Thymus (tissue), 11 donors: Measurements from ENCODE around the gene NHLRC2. TPM values are rescaled to one million over a fixed set of nuclear protein-coding genes. Genes with fewer than 3 reads are reported as not detected.

Source experiments
- DNase-seq, 9 donors: peaks; one replicate each; pipeline ENCODE4 v3.0.0-alpha.2; 2013; ENCODE audit warnings: low spot score in 9 of 9, low read depth in 6 of 9, missing footprints in 1 of 9
- H3K27ac ChIP-seq, 2 donors: one replicate each; pipeline ENCODE4 v1.5.1; 2013; ENCODE audit warnings: control low read depth in 1 of 2, low read depth in 1 of 2, low read length in 1 of 2, mild to moderate bottlenecking in 1 of 2, moderate library complexity in 1 of 2
- H3K27me3 ChIP-seq, 2 donors: one replicate each; pipeline ENCODE4 v1.5.1; 2013; ENCODE audit warnings: low read length in 1 of 2; ENCODE audit not compliant: control insufficient read depth in 2 of 2, insufficient read depth in 1 of 2
- H3K36me3 ChIP-seq, 2 donors: one replicate each; pipeline ENCODE4 v1.5.1; 2013; ENCODE audit warnings: low read length in 1 of 2, mild to moderate bottlenecking in 1 of 2, moderate library complexity in 1 of 2; ENCODE audit not compliant: control insufficient read depth in 2 of 2, insufficient read depth in 2 of 2
- H3K4me1 ChIP-seq, 2 donors: one replicate each; pipeline ENCODE4 v1.5.1; 2013; ENCODE audit warnings: low read length in 2 of 2; ENCODE audit not compliant: control insufficient read depth in 2 of 2, insufficient read depth in 2 of 2
- H3K4me3 ChIP-seq, 2 donors: one replicate each; pipeline ENCODE4 v1.5.1; 2013; ENCODE audit warnings: low read length in 2 of 2, control low read depth in 1 of 2, mild to moderate bottlenecking in 1 of 2
- H3K9me3 ChIP-seq, 2 donors: one replicate each; pipeline ENCODE4 v1.5.1; 2013; ENCODE audit warnings: low read length in 1 of 2, mild to moderate bottlenecking in 1 of 2; ENCODE audit not compliant: control insufficient read depth in 2 of 2, insufficient read depth in 1 of 2
- WGBS: extraction: QIAGEN DNeasy Blood & Tissue Kit; methylation state at CpG from one replicate; pipeline ENCODE4 v1.1.7; 2013; 5-methylcytosine and 5-hydroxymethylcytosine counted together
- polyA plus RNA-seq: library from polyadenylated mRNA; stranded (reverse); fragments of 200-250 nt; gene quantifications from one replicate; pipeline ENCODE4 v1.2.3, GENCODE V29; 2013
- total RNA-seq: library from RNA; stranded (reverse); fragments of 120-200 nt; gene quantifications from one replicate; pipeline ENCODE4 v1.2.4, GENCODE V29; 2013
- donor health status: healthy.

The NHLRC2 gene
- total and polyA plus RNA-seq, 2 donors, result 6.2 to 7.6 TPM

DNA sequence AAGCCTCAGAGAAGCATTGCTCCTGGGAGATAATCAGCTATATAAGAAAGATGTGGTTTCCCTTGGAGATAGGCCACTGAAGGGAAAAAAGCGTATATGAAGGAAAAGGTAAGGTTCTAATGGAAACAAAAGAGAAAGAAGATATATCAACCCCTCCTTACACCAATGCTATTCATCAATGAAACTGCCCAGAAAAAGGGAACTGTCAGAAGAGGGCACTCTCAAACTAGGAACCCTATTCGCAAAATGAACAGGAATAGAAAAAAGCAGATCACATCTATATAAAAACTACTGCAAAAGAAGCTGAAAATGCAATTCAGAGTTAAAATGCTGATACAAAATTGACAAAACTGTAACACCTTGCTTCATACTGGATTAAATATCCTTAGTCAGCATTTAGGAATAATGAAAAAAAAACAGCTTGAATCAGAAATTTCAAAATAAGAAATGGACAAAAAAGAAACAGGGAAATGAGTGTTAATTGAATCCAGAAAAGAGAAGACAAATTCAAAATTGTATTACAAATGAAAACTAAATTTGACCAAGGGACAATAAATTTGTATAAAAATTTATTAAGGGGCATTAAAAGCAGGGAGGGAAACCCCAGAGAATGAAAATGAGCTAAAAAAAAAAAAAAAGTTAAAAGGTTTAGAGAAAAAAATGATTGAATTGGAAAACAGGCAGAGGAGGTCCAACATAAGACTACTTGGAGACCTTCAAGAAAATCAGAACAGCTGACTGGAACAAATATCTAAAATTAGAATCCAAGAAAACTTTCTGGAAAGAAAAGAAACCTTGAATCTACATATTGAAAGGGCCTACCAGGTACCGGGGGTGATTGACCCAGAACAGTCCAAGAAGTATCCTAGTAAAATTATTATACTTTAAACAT is 17.9 kb downstream of the NHLRC2 start:
- Histone ChIP-seq H3K9me3 (no peaks in the 10 kb centered on the region), H3K4me3 (no peak overlapping the region), H3K27ac (no peak overlapping the region), H3K36me3 (peaks cover 0 to 4% of the 10 kb centered on the region in 2 donors), H3K27me3 (no peaks in the 10 kb centered on the region), H3K4me1 (no peaks in the 10 kb centered on the region)
- WGBS, result 98% methylated on average over 3 of the region's 3 CpGs
- no peak for DNase-seq

DNA sequence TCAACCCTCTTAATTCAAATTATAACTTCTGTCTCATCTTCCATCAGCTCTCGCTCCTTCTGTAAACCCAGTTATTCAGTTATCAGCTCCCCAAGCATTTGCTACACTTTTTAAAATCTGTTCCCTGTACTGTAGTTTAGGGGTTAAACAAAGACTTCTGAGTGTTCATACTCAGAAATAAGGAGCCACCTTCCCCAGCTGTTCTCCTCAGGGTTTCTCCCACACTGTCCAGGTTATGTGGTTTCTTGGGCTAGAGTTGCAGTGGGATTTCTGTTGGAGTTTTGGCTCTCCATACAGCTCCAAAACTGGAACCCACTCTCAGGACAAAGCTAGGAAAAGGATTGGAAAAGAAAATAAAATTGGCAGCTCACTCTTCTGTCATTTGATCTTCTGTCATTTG is 20.8 kb downstream of the NHLRC2 start:
- Histone ChIP-seq H3K4me3 (no peak overlapping the region), H3K9me3 (no peaks in the 10 kb centered on the region), H3K36me3 (peaks cover 0 to 4% of the 10 kb centered on the region in 2 donors), H3K4me1 (no peaks in the 10 kb centered on the region), H3K27ac (no peak overlapping the region), H3K27me3 (no peaks in the 10 kb centered on the region)
- no peak for DNase-seq
- 100% methylated on average over 1 of the region's 1 CpG for WGBS

DNA sequence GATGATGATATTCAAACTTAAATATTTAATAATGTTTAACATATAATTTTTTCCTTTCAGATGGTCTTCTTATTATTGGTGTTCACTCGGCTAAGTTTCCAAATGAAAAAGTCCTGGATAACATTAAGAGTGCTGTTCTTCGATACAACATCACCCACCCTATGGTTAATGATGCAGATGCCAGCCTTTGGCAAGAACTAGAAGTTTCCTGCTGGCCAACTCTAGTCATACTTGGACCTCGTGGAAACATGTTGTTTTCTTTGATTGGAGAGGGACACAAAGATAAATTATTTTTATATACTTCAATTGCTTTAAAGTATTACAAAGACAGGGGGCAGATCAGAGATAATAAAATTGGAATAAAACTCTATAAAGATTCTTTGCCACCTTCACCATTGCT is 22.0 kb downstream of the NHLRC2 start:
- H3K36me3 ChIP-seq, result peaks cover 0 to 4% of the 10 kb centered on the region in 2 donors
- no peaks in the 10 kb centered on the region for H3K27me3 ChIP-seq
- DNase-seq, result no peak
- no peaks in the 10 kb centered on the region for H3K9me3 ChIP-seq
- H3K4me1 ChIP-seq, result no peaks in the 10 kb centered on the region
- H3K27ac ChIP-seq, result no peak overlapping the region
- H3K4me3 ChIP-seq, result no peak overlapping the region
- WGBS, result 93% methylated on average over 3 of the region's 3 CpGs

DNA sequence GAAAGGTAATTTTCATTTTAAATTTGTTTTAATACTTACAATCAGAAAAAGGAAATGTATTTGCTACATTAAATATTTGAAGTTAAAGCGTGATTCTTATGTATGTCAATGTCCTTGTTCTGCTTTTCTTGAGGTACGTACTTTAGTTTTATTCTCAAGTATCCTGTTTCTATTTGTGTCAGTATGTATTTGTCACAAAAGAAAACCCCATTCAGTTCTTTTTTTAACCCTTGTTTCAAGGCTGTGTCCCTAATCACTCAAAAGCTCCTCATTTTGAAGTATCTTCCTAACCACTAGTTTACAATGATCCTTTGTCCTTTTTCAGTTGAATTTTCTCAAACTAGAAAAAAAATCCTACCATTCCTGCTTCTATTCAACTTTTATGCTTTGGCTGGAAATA is 25.2 kb downstream of the NHLRC2 start:
- peaks cover 0 to 7% of the 10 kb centered on the region in 2 donors for H3K36me3 ChIP-seq
- 96% methylated on average over 2 of the region's 2 CpGs for WGBS

DNA sequence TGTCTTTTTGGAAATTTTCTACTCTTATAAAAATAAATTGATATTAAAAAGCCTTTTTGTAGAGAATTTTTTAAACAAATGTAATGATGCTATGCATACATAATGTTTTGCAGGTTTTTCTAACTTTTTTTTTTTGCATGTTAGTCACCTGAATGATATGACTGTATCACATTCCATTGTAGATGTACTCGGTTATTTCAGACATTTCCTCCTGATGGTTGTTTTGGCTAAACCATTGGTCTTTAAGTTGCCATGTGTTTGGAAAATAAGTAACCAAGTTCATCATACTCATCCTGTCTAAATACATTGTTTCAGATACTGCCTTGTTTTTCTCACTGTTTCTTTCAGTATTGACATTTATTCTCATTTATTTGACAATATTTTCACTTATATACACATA is 25.8 kb downstream of the NHLRC2 start:
- no peaks in the 10 kb centered on the region for H3K9me3 ChIP-seq
- WGBS, result 56% methylated on average over 1 of the region's 1 CpG
- H3K36me3 ChIP-seq, result peaks cover 0 to 7% of the 10 kb centered on the region in 2 donors

More for the DNA sequence above, 25.2 kb downstream of the NHLRC2 start:
- DNase-seq, result no peak
- H3K4me3 ChIP-seq, result no peak overlapping the region
- H3K27me3 ChIP-seq, result no peaks in the 10 kb centered on the region
- no peak overlapping the region for H3K27ac ChIP-seq
- no peaks in the 10 kb centered on the region for H3K9me3 ChIP-seq
- no peaks in the 10 kb centered on the region for H3K4me1 ChIP-seq

DNA sequence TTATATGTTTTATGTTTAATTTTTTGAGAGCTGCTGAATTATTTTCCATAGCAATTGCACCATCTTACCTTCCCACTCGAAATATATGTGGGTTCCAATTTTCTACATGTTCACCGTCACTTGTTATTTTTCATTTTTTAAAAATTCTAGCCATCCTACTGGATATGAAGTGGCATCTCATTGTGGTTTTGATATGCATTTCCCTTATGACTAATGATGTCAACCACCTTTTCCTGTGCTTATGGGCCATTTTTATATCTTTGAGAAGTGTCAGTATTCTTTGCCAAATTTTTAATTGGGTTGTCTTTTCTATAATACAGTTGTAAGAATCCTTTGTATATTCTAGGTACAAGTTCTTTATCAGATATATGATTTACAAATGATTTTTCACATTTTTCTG is 27.8 kb downstream of the NHLRC2 start:
- no peak for DNase-seq
- H3K27ac ChIP-seq, result no peak overlapping the region
- H3K36me3 ChIP-seq, result peaks cover 4 to 5% of the 10 kb centered on the region in 2 donors
- no peaks in the 10 kb centered on the region for H3K9me3 ChIP-seq
- 73% methylated on average over 2 of the region's 2 CpGs for WGBS
- no peaks in the 10 kb centered on the region for H3K27me3 ChIP-seq
- H3K4me3 ChIP-seq, result no peak overlapping the region
- H3K4me1 ChIP-seq, result no peaks in the 10 kb centered on the region

More for the DNA sequence above, 25.8 kb downstream of the NHLRC2 start:
- H3K27ac ChIP-seq, result no peak overlapping the region
- no peaks in the 10 kb centered on the region for H3K27me3 ChIP-seq
- H3K4me3 ChIP-seq, result no peak overlapping the region
- DNase-seq, result no peak
- H3K4me1 ChIP-seq, result no peaks in the 10 kb centered on the region

DNA sequence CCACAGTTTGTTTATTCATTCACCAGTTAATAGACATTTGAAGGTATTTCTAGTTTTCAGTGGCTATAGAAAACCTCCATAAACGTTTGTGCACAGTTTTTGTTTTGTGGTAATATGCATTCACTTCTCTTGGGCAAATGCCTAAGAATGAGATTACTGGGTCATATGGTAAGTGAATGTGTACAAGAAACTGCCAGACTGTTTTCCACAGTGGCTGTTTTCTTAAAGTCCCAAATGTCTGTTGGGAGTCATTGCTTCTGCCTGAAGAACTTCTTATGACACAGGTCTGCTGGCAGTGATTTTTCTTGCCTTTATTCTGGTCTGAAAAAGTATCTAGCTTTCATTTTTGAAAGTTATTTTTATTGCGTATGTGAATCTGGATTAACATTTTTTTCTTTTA is 35.5 kb downstream of the NHLRC2 start:
- H3K9me3 ChIP-seq, result no peaks in the 10 kb centered on the region
- 94% methylated on average over 2 of the region's 2 CpGs for WGBS
- H3K27ac ChIP-seq, result no peak overlapping the region
- no peaks in the 10 kb centered on the region for H3K4me1 ChIP-seq
- peaks cover 5 to 6% of the 10 kb centered on the region in 2 donors for H3K36me3 ChIP-seq
- DNase-seq, result no peak
- H3K27me3 ChIP-seq, result no peaks in the 10 kb centered on the region
- H3K4me3 ChIP-seq, result no peak overlapping the region

DNA sequence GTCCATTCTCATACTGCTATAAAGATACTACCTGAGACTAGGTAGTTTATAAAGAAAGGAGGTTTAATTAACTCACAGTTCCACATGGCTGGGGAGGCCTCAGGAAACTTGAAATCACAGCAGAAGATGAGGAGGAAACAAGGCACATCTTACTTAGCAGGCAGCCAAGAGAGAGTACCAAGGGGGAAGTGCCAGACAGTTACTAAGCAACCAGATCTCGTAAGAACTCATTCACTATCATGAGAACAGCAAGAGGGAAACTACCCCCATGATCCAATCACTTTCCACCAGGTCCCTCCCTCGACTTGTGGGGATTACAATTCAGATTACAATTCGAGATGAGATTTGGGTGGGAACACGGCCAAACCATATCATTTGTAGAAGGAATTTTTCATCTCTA is 36.3 kb downstream of the NHLRC2 start:
- no peaks in the 10 kb centered on the region for H3K9me3 ChIP-seq
- H3K36me3 ChIP-seq, result peaks cover 6 to 7% of the 10 kb centered on the region in 2 donors
- no peak overlapping the region for H3K4me3 ChIP-seq
- H3K27me3 ChIP-seq, result no peaks in the 10 kb centered on the region
- H3K4me1 ChIP-seq, result no peaks in the 10 kb centered on the region
- no peak overlapping the region for H3K27ac ChIP-seq
- DNase-seq, result no peak
- WGBS, result 95% methylated on average over 4 of the region's 4 CpGs

DNA sequence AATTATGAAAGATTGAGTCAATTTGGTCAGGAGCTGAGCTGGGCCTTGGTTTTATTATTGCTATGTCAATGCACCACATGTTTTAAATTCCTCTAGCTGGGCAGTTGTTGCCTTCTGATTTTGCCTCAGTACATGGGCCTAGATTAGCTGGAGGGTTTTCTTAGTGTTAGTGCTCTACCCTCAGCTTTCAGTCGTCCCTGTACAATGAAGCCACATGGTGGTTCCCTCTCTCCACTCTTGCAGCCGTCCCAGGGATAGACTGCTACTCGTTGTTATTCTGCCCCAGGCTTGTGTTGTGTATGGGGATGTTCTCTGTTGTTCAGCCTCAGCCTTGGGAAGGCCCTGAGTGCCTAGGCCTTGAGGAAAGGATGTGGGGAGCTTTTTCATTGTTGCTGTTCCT is 37.0 kb downstream of the NHLRC2 start:
- Histone ChIP-seq H3K27me3 (no peaks in the 10 kb centered on the region), H3K36me3 (peaks cover 5% of the 10 kb centered on the region in 2 donors), H3K9me3 (no peaks in the 10 kb centered on the region), H3K4me1 (no peaks in the 10 kb centered on the region), H3K27ac (no peak overlapping the region), H3K4me3 (no peak overlapping the region)
- 94% methylated on average over 3 of the region's 3 CpGs for WGBS
- DNase-seq, result peak in 1 of 9 donors; percentile 5
